NCI-H2171 treated with DMSO at 0.1 percent for 48 hours (cell line): Measurements from ENCODE around the gene CDK14.

Experiments used
- DNase-seq: peaks from one replicate; lab custom pipeline; 2025; lab: John Stamatoyannopoulos, UW

CDK14 gene

GRCh38 chr7:91005841-91006240 lies 409.7 kb downstream of the CDK14 start:
- DNase-seq = no peak

GRCh38 chr7:91007371-91007770 lies 411.2 kb downstream of the CDK14 start:
- DNase-seq = no peak

GRCh38 chr7:91013078-91013477 lies 417.0 kb downstream of the CDK14 start:
- no peak for DNase-seq

- DNase-seq = no peak
Observed at GRCh38 chr7:91019686-91020385, 423.7 kb downstream of the CDK14 start.

GRCh38 chr7:91020636-91021385 lies 424.7 kb downstream of the CDK14 start:
- DNase-seq = no peak

- DNase-seq = no peak
Observed at GRCh38 chr7:91021956-91022355, 425.8 kb downstream of the CDK14 start.

- no peak for DNase-seq
Observed at GRCh38 chr7:91025906-91026390, 429.8 kb downstream of the CDK14 start.

- no peak for DNase-seq
Observed at GRCh38 chr7:91029688-91030087, 433.6 kb downstream of the CDK14 start.

GRCh38 chr7:91030680-91031380 lies 434.7 kb downstream of the CDK14 start:
- no peak for DNase-seq

GRCh38 chr7:91031757-91032156 lies 435.6 kb downstream of the CDK14 start:
- DNase-seq = no peak

GRCh38 chr7:91033574-91033973 lies 437.5 kb downstream of the CDK14 start:
- no peak for DNase-seq

GRCh38 chr7:91034459-91035368 lies 438.6 kb downstream of the CDK14 start:
- peak; percentile 56 for DNase-seq

- no peak for DNase-seq
Observed at GRCh38 chr7:91039033-91039432, 442.9 kb downstream of the CDK14 start.

- DNase-seq = no peak
Observed at GRCh38 chr7:91041141-91041540, 445.0 kb downstream of the CDK14 start.

- no peak for DNase-seq
Observed at GRCh38 chr7:91041901-91042484, 445.9 kb downstream of the CDK14 start.

GRCh38 chr7:91043186-91043585 lies 447.1 kb downstream of the CDK14 start:
- no peak for DNase-seq

- DNase-seq = no peak
Observed at GRCh38 chr7:91043924-91044645, 448.0 kb downstream of the CDK14 start.

- DNase-seq = no peak
Observed at GRCh38 chr7:91045606-91046005, 449.5 kb downstream of the CDK14 start.

- DNase-seq = no peak
Observed at GRCh38 chr7:91046322-91047089, 450.4 kb downstream of the CDK14 start.

GRCh38 chr7:91047636-91048035 lies 451.5 kb downstream of the CDK14 start:
- no peak for DNase-seq
